ENCODE results near the gene SFI1.

GRCh38 chr22:31603081-31603525 is 106.8 kb downstream of the SFI1 start:
- TF ChIP-seq CTCF (IDR thresholded peaks at IDR 0.05) (no peak), POLR2A (IDR thresholded peaks at IDR 0.05) (no peak)

All from thyroid gland (tissue), 4 donors.